Hair follicle dermal papilla cell (primary cell): ENCODE data around the gene DYNAP. TPM values are rescaled to one million over a fixed set of nuclear protein-coding genes. Genes with fewer than 3 reads are reported as not detected.

ENCODE experiments used
- total RNA-seq: library from RNA; depleted of rRNA; stranded (reverse); fragments of >200 nt; gene quantifications from 2 replicates; pipeline ENCODE4 v1.2.3, GENCODE V29; 2012

Gene DYNAP
- total RNA-seq, result not detected in 2 replicates

GRCh38 chr18:54590945-54591344 is at the start of gene DYNAP:
DYNAP (plus strand) TSS chr18:54591245; CDS start chr18:54591283, 38 bp downstream.

Other genes starting within 250 kb of the DYNAP start
- not detected in 2 replicates for gene STARD6, start 233.4 kb upstream of the DYNAP start, total RNA-seq
- gene C18orf54, start 233.3 kb upstream of the DYNAP start, total RNA-seq, result 2.8 and 4.1 TPM in 2 replicates
- gene RAB27B, start 237.2 kb downstream of the DYNAP start, total RNA-seq, result 3.7 and 4.4 TPM in 2 replicates